Measurements from ENCODE around the gene HTR1B.

Gene HTR1B

DNA sequence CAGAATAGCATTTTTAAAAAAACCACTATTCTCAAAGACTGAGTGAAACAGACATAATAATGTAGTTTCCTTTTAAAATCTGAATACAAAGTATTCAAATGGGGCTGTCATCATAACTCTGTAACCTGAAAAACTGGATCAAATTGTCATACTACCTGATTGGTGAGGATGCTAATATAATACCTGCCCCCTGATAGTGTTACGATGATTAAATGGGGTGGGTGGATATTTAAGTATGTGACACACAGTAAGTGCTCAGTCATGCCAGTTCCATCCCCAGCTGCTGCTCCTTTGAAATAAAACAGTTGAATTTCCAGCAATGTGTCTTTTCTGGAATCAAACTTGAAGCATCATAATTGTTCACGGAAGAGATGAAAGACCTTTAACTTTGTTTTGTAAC lies 8.9 kb downstream of the HTR1B start:
- H3K4me2 ChIP-seq (ENCODE audit: low read length): no peak overlapping the region
- H3K9me3 ChIP-seq (replicated peaks; ENCODE audit: low read length): no peaks in the 10 kb centered on the region
- H3K9ac ChIP-seq (ENCODE audit: low read depth, low read length): peak overlapping the region; percentile 17
- H3K36me3 ChIP-seq (ENCODE audit: insufficient read depth, low read length): no peaks in the 10 kb centered on the region
- no peaks in the 10 kb centered on the region for H3K27me3 ChIP-seq (ENCODE audit: control insufficient read depth, insufficient read depth, low read length)
- H3K4me3 ChIP-seq (ENCODE audit: low read length): no peak overlapping the region
- H3K4me1 ChIP-seq (ENCODE audit: control insufficient read depth, insufficient read depth, low read length): peaks cover 40% of the 10 kb centered on the region

DNA sequence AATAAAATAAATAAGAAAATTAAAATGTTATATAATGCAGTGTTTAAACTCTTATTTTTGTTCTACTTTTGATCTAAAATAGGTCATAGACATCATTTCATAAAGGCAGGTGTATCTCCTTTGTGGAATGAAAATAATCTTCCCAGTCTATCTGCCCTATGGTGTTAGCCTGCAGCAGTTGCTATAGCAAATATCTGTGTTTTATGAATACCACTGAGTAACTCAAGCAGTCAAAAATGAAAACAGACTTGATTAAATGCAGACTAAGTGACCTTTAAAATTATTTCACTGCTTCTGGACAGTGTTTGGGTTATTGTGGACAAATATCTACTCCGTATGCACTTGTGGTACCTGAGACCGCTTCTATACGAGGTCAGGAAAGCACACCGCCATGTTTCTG lies 11.8 kb downstream of the HTR1B start:
- H3K4me1 ChIP-seq (ENCODE audit: control insufficient read depth, insufficient read depth, low read length): peaks cover 34% of the 10 kb centered on the region

DNA sequence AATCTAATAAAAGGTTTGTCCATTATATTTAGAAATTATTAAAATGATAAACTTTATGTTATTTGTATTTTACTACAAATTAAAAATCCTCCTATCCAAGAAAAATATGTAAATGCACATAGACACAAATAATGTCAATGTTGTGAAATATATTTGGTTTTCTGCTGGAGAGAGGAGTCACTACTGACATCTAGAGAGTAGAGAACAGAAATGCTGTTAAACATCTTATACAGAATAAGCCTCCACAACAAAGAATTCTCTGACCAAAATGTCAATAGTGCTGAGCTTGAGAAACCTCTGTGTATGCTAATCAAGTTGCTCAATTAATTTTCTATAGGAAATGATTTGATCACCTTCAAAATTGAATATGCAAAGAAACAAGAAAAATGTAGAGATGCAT lies 12.4 kb downstream of the HTR1B start:
- Histone ChIP-seq H3K27me3 (ENCODE audit: control insufficient read depth, insufficient read depth, low read length) (no peaks in the 10 kb centered on the region), H3K36me3 (ENCODE audit: insufficient read depth, low read length) (no peaks in the 10 kb centered on the region), H3K4me3 (ENCODE audit: low read length) (no peak overlapping the region), H3K9ac (ENCODE audit: low read depth, low read length) (no peak overlapping the region), H3K4me1 (ENCODE audit: control insufficient read depth, insufficient read depth, low read length) (peaks cover 29% of the 10 kb centered on the region), H3K4me2 (ENCODE audit: low read length) (no peak overlapping the region), H3K9me3 (replicated peaks; ENCODE audit: low read length) (no peaks in the 10 kb centered on the region)

More for the DNA sequence above, 11.8 kb downstream of the HTR1B start:
- Histone ChIP-seq H3K9ac (ENCODE audit: low read depth, low read length) (no peak overlapping the region), H3K27me3 (ENCODE audit: control insufficient read depth, insufficient read depth, low read length) (no peaks in the 10 kb centered on the region), H3K9me3 (replicated peaks; ENCODE audit: low read length) (no peaks in the 10 kb centered on the region), H3K4me3 (ENCODE audit: low read length) (no peak overlapping the region), H3K4me2 (ENCODE audit: low read length) (no peak overlapping the region), H3K36me3 (ENCODE audit: insufficient read depth, low read length) (no peaks in the 10 kb centered on the region)

DNA sequence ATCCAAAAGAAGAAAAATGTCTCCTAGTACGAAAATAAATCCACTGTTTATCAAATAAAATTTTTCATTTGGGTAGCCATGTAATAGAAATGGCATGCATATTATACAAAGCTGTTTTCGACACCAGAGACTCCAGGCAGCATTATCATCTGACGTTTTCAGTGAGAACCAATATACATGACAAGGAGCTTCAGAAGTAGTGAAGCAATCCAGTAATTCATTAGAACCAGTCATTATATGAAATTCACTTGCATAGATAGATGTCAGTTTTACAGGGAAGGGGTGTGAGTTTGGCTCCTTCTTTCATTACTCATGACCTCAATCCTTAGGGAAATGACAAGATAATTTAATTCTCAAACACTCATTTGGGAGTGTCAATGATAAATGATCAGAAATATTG lies 14.7 kb downstream of the HTR1B start:
- no peaks in the 10 kb centered on the region for H3K27me3 ChIP-seq (ENCODE audit: control insufficient read depth, insufficient read depth, low read length)
- H3K9ac ChIP-seq (ENCODE audit: low read depth, low read length): no peak overlapping the region
- no peak overlapping the region for H3K4me3 ChIP-seq (ENCODE audit: low read length)
- H3K36me3 ChIP-seq (ENCODE audit: insufficient read depth, low read length): no peaks in the 10 kb centered on the region
- H3K4me1 ChIP-seq (ENCODE audit: control insufficient read depth, insufficient read depth, low read length): peaks cover 8% of the 10 kb centered on the region
- H3K4me2 ChIP-seq (ENCODE audit: low read length): no peak overlapping the region
- no peaks in the 10 kb centered on the region for H3K9me3 ChIP-seq (replicated peaks; ENCODE audit: low read length)

DNA sequence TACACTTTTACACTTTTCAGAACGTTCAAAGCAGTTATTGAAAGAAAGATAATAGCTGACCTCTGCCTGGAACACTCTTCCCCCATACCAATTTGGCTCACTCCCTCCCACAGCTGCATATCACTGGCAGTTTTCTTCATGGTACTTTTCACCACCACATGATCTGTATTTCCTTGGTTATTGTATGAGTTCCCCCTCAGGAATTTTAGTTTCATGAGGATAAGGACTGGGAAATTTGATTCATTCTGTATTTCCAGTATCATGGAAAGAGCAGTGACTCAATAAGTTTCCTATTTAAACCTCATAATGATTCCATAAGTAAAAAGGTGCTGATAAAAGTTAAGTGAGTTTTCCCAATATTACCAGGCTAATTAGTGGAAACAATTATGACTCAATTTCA lies 16.0 kb downstream of the HTR1B start:
- Histone ChIP-seq H3K4me3 (ENCODE audit: low read length) (no peak overlapping the region), H3K4me1 (ENCODE audit: control insufficient read depth, insufficient read depth, low read length) (peaks cover 8% of the 10 kb centered on the region), H3K9ac (ENCODE audit: low read depth, low read length) (no peak overlapping the region), H3K4me2 (ENCODE audit: low read length) (no peak overlapping the region), H3K9me3 (replicated peaks; ENCODE audit: low read length) (no peaks in the 10 kb centered on the region), H3K27me3 (ENCODE audit: control insufficient read depth, insufficient read depth, low read length) (no peaks in the 10 kb centered on the region), H3K36me3 (ENCODE audit: insufficient read depth, low read length) (no peaks in the 10 kb centered on the region)

DNA sequence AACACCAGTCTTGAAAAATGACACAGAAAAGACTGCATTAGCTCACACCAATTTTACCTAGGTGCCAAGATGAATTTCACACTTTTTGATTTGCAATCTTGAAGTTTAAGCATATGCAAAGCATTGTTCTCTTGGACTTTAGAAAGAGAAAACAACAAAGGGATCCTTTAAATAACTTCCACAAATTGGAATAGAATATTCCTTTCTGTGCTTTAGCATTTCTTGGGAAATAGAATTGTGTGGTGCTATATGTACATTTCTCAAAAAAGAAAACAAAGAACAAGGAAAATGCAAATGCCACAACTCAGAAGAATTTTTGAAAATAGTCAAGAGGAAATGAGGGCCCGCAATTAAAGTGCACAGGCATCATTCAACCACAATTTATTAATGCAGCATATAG lies 17.0 kb downstream of the HTR1B start:
- H3K9me3 ChIP-seq (replicated peaks; ENCODE audit: low read length): no peaks in the 10 kb centered on the region
- H3K4me3 ChIP-seq (ENCODE audit: low read length): no peak overlapping the region
- H3K4me1 ChIP-seq (ENCODE audit: control insufficient read depth, insufficient read depth, low read length): peaks cover 8% of the 10 kb centered on the region
- H3K9ac ChIP-seq (ENCODE audit: low read depth, low read length): no peak overlapping the region
- H3K27me3 ChIP-seq (ENCODE audit: control insufficient read depth, insufficient read depth, low read length): no peaks in the 10 kb centered on the region
- no peak overlapping the region for H3K4me2 ChIP-seq (ENCODE audit: low read length)
- H3K36me3 ChIP-seq (ENCODE audit: insufficient read depth, low read length): no peaks in the 10 kb centered on the region

DNA sequence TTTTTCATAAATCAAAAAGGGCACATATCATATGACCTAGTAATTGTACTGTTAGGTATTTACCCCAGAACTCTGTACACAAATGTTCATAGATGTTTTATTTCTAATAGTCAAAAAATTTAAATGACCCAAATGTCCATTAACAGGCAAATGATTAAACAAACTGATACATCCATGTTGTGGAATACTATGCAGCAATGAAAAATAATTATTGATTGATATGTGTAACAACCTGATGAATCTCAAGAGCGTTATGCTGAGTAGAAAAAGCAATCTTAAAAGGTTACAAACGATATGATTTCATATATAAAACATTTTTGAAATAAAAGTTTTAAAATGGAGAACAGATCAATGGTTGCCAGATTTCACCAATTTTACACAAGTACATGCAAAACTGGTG lies 18.1 kb downstream of the HTR1B start:
- Histone ChIP-seq H3K9me3 (replicated peaks; ENCODE audit: low read length) (no peaks in the 10 kb centered on the region), H3K4me1 (ENCODE audit: control insufficient read depth, insufficient read depth, low read length) (peaks cover 5% of the 10 kb centered on the region), H3K4me2 (ENCODE audit: low read length) (no peak overlapping the region), H3K27me3 (ENCODE audit: control insufficient read depth, insufficient read depth, low read length) (no peaks in the 10 kb centered on the region), H3K36me3 (ENCODE audit: insufficient read depth, low read length) (no peaks in the 10 kb centered on the region), H3K4me3 (ENCODE audit: low read length) (no peak overlapping the region), H3K9ac (ENCODE audit: low read depth, low read length) (no peak overlapping the region)

DNA sequence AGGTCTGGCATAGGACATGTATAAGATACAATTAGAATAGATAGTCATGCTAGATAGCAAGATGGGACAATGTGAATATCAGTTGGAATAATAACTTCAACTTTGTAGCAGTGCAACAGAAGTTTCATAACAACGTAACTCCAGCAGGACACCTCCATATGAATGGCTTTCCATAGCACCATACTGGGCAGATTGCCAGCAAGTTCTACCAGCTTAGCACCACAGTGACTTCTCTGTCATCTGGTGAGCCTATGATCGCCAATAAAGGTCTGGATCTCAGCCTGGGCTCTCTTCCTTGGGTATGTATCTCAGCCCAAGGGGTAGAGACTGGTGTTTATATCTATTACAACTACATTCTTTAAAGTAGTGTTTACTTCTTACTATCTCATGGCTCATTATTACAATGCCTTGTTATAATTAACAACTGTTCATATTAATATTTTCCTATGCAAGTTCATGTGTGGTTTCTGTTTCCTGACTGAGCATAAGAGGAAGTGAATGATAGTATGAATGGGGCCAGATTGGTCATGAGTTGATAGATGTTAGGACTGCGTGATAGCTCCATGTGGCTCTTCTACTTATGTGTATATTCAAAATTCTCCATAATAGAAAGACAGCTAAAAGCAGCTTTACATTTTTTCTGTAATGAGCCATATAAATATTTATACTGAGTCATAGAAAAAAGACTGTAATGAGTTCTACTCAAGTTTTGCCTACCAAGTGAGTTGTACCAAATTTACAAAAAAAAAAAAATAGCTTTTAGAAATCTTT lies 22.9 kb downstream of the HTR1B start:
- no peak overlapping the region for H3K4me3 ChIP-seq (ENCODE audit: low read length)
- H3K27me3 ChIP-seq (ENCODE audit: control insufficient read depth, insufficient read depth, low read length): no peaks in the 10 kb centered on the region
- H3K4me1 ChIP-seq (ENCODE audit: control insufficient read depth, insufficient read depth, low read length): peaks cover 5% of the 10 kb centered on the region
- H3K36me3 ChIP-seq (ENCODE audit: insufficient read depth, low read length): no peaks in the 10 kb centered on the region
- no peaks in the 10 kb centered on the region for H3K9me3 ChIP-seq (replicated peaks; ENCODE audit: low read length)
- no peak overlapping the region for H3K4me2 ChIP-seq (ENCODE audit: low read length)
- H3K9ac ChIP-seq (ENCODE audit: low read depth, low read length): no peak overlapping the region

DNA sequence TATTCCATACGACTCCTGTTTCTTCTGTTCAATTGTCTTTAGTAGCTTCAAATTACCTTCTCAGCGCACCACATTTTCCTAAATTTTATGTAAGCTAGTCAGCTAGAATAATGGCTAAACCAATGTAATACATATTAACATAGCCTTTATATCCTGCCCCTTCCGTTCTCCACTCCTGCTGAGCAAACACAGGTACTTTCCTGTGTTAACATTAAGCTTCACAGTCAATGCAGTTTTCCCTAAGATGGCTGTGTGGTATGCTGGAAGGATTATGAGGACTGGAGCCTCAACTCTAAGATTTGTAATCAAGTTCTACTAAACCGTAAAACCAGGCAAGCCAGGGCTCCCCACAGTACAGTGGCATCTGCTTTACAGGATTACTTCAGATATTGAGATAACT lies 29.4 kb downstream of the HTR1B start:
- H3K9me3 ChIP-seq (replicated peaks; ENCODE audit: low read length): no peaks in the 10 kb centered on the region
- H3K4me2 ChIP-seq (ENCODE audit: low read length): no peak overlapping the region
- H3K9ac ChIP-seq (ENCODE audit: low read depth, low read length): no peak overlapping the region
- H3K4me1 ChIP-seq (ENCODE audit: control insufficient read depth, insufficient read depth, low read length): peaks cover 19% of the 10 kb centered on the region
- H3K27me3 ChIP-seq (ENCODE audit: control insufficient read depth, insufficient read depth, low read length): no peaks in the 10 kb centered on the region
- H3K36me3 ChIP-seq (ENCODE audit: insufficient read depth, low read length): no peaks in the 10 kb centered on the region
- no peak overlapping the region for H3K4me3 ChIP-seq (ENCODE audit: low read length)

DNA sequence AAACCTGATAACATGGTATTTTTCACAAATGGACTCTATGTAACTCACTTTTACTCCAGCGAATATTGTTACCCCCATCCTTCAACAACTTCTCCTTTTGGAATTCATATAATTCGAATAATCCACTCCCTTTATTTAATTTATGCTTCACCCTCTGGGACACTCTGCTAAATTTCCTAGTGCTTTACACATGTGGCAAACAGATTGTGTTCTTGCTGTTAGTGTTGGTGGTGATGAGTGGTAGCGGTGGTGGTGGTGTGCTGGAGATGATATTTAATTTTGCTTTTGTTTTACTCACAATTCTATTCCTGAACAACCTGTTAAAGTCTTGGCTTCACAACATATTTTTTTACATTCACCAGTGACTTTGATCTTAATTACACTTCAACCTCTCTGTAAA lies 32.8 kb downstream of the HTR1B start:
- Histone ChIP-seq H3K4me1 (ENCODE audit: control insufficient read depth, insufficient read depth, low read length) (peaks cover 16% of the 10 kb centered on the region), H3K4me2 (ENCODE audit: low read length) (no peak overlapping the region), H3K4me3 (ENCODE audit: low read length) (no peak overlapping the region), H3K9me3 (replicated peaks; ENCODE audit: low read length) (no peaks in the 10 kb centered on the region), H3K36me3 (ENCODE audit: insufficient read depth, low read length) (no peaks in the 10 kb centered on the region), H3K9ac (ENCODE audit: low read depth, low read length) (no peak overlapping the region), H3K27me3 (ENCODE audit: control insufficient read depth, insufficient read depth, low read length) (no peaks in the 10 kb centered on the region)

DNA sequence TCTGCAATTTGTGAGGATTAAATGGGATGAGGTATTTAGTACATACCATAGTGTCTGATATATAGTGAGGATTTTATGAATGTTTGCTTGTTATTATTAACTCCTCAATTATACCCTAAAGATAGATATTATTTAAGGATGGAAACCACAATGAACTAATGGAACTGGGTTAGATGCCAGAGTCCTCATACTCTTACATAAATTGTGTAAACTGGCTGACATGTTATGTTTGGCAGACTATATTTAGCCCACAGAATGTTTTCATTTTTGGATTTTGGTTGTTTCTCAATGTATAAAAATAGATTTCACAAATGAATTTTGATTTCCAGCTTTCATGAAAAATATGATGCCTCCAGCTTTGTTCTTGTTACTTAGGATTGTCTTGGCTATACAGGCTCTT lies 37.6 kb downstream of the HTR1B start:
- H3K4me2 ChIP-seq (ENCODE audit: low read length): no peak overlapping the region
- no peak overlapping the region for H3K4me3 ChIP-seq (ENCODE audit: low read length)
- peaks cover 6% of the 10 kb centered on the region for H3K4me1 ChIP-seq (ENCODE audit: control insufficient read depth, insufficient read depth, low read length)
- no peaks in the 10 kb centered on the region for H3K36me3 ChIP-seq (ENCODE audit: insufficient read depth, low read length)
- no peak overlapping the region for H3K9ac ChIP-seq (ENCODE audit: low read depth, low read length)
- H3K9me3 ChIP-seq (replicated peaks; ENCODE audit: low read length): no peaks in the 10 kb centered on the region
- H3K27me3 ChIP-seq (ENCODE audit: control insufficient read depth, insufficient read depth, low read length): no peaks in the 10 kb centered on the region

DNA sequence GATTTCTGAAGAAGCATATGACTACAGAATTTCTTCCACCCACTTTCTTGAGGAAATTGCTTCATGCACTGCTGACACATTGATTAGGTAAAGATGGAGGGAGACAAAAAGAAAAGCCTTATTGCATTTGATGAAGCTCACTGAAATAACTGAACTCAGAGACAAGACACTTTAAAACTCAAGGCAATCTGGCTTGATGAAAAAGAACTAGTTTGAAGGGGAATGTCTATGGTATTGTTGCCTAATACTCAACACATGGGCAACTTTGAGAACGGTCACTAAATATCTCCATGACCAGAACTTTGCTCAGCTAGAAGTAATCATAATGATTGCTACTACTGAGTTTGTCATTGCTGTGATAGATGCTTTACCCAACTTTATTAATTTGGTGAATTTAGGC lies 38.1 kb downstream of the HTR1B start:
- H3K4me3 ChIP-seq (ENCODE audit: low read length): no peak overlapping the region
- no peaks in the 10 kb centered on the region for H3K27me3 ChIP-seq (ENCODE audit: control insufficient read depth, insufficient read depth, low read length)
- H3K36me3 ChIP-seq (ENCODE audit: insufficient read depth, low read length): no peaks in the 10 kb centered on the region
- H3K9ac ChIP-seq (ENCODE audit: low read depth, low read length): no peak overlapping the region
- H3K9me3 ChIP-seq (replicated peaks; ENCODE audit: low read length): no peaks in the 10 kb centered on the region
- H3K4me2 ChIP-seq (ENCODE audit: low read length): no peak overlapping the region
- peaks cover 6% of the 10 kb centered on the region for H3K4me1 ChIP-seq (ENCODE audit: control insufficient read depth, insufficient read depth, low read length)
